ENCODE measurements around the gene SOX18. TPM values are rescaled to one million over a fixed set of nuclear protein-coding genes. Genes with fewer than 3 reads are reported as not detected.
A peak's percentile ranks its signal among the peaks of the same experiment; 100 is the strongest.

Gene SOX18
- total RNA-seq, 4 donors from 2014 or later = 1.1 to 7.3 (median 4.3) TPM

DNA sequence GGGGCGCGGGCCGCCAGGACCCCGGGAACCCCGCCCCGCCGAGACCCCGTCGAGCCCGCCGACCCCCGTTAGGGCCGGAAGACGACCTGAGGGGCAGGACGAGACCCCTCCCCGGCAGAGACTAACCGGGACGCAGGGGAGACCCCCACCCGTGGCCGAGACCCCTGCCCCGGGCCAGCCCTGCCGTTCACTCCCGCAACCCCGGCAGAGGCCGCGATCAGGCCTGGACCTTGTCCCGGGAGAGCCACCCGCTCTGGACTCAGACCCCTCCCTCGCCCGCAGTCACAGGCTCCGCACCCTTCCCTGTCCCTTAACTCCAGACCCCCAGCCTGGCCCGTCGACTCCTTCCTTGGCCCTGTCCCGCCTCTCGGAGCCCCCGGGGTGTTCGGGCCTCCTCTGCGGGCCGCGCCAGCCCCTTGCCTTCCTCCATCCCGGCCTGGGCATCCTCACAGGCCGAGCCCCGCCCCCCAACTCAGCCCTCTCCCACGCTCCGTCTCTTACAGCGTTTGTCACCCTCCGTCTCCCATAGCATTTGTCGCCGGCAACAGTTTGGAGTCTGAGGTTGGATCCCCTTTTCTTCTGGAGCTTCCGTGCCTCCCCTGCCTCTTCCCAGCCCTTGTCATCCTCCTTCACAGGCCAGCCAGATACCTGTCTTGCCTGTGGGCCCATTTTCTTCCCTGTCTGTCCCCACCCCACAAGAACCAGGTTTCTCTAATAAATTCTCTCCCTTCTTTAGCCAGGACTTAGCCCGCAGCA lies 14.1 kb upstream of the SOX18 start:
- intact Hi-C loops (cut with DNase I; ENCODE audit: low total_unique reads) = no loop called here
- TF ChIP-seq CTCF (IDR thresholded peaks at IDR 0.05) (no peak), POLR2A (IDR thresholded peaks at IDR 0.05) (no peak)
- H3K4me3 ChIP-seq (ENCODE audit: low read depth, poor library complexity, severe bottlenecking) = peak overlapping the region; percentile 61
- DNase-seq (ENCODE audit: low spot score in 2 of 2) = no peak
- 1 to 2% methylated on average over 32 to 44 of the region's 51 CpGs for WGBS, 2 donors

GRCh38 chr20:64062596-64063388 lies 13.4 kb upstream of the SOX18 start, which contains the start of gene TCEA2:
TSS of gene TCEA2 (plus strand) at chr20:64063198. CDS start at chr20:64063313, 115 bp downstream.
- intact Hi-C loops (cut with DNase I; ENCODE audit: low total_unique reads) = no loop called here
- 5 to 8% methylated on average over 33 to 56 of the region's 85 CpGs for WGBS, 2 donors
- peak; percentile 97 to 100 for DNase-seq (ENCODE audit: low spot score in 2 of 2)
- TF ChIP-seq POLR2A (IDR thresholded peaks at IDR 0.05) = no peak
- no peak for TF ChIP-seq CTCF (IDR thresholded peaks at IDR 0.05)
- peak within 1 kb of the TSS; percentile 61 for H3K4me3 ChIP-seq (ENCODE audit: low read depth, poor library complexity, severe bottlenecking)

GRCh38 chr20:64062276-64062595 lies 12.8 kb upstream of the SOX18 start:
- H3K4me3 ChIP-seq (ENCODE audit: low read depth, poor library complexity, severe bottlenecking) = no peak overlapping the region
- no peak for DNase-seq (ENCODE audit: low spot score in 2 of 2)
- intact Hi-C loops (cut with DNase I; ENCODE audit: low total_unique reads) = no loop called here
- 44 to 49% methylated on average over 5 of the region's 5 CpGs for WGBS, 2 donors
- no peak for TF ChIP-seq POLR2A (IDR thresholded peaks at IDR 0.05)
- no peak for TF ChIP-seq CTCF (IDR thresholded peaks at IDR 0.05)

DNA sequence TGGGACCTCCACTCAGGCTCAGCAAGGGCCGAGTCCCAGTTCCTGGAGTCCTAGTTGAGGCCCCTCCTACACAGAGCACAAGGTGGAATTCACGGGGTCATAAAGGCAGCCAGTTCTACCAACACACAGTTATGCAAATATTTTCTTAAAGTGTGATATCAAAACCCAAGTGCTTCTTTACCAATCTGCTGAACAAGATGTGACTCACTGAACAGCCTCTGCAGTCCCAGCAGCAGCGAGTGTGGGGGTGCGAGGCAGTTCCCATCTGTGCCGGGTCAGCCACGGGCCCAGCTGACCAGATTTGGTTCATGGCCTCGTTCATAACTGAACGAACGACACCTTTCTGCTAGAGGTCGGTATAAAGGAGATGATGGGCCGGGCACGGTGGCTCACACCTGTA lies 9.1 kb upstream of the SOX18 start:
- TF ChIP-seq POLR2A (IDR thresholded peaks at IDR 0.05) (no peak), CTCF (IDR thresholded peaks at IDR 0.05) (no peak)
- 82 to 90% methylated on average over 12 of the region's 12 CpGs for WGBS, 2 donors
- no peak for DNase-seq (ENCODE audit: low spot score in 2 of 2)
- H3K4me3 ChIP-seq (ENCODE audit: low read depth, poor library complexity, severe bottlenecking) = no peak overlapping the region
- intact Hi-C loops (cut with DNase I; ENCODE audit: low total_unique reads) = no loop called here

- H3K4me3 ChIP-seq (ENCODE audit: low read depth, poor library complexity, severe bottlenecking) = no peak overlapping the region
- peak in 1 of 2 donors; percentile 94 for DNase-seq (ENCODE audit: low spot score in 2 of 2)
- no peak for TF ChIP-seq POLR2A (IDR thresholded peaks at IDR 0.05)
- TF ChIP-seq CTCF (IDR thresholded peaks at IDR 0.05) = no peak
- intact Hi-C loops (cut with DNase I; ENCODE audit: low total_unique reads) = no loop called here
- 26 to 35% methylated on average over 28 to 29 of the region's 33 CpGs for WGBS, 2 donors
These were observed 8.4 kb upstream of the SOX18 start for GRCh38 chr20:64057628-64058498.

Measured in lower leg skin (tissue), 4 donors.